GM10248 (cell line): ENCODE results near the gene YES1.
"Not testable (repeated sequence)": the region's sequence is repeated elsewhere in the genome, so short reads cannot be mapped to it uniquely, and the experiment has no call there.

Source experiments
- CTCF ChIA-PET: fragments of 300-600 bp; sonication (Branson Sonifier 250); formaldehyde crosslinking; extraction: SDS; loops from one replicate; lab custom pipeline; 2021; ENCODE audit warnings: antibody characterized with exemption; lab: Yijun Ruan, JAX
- POLR2A ChIA-PET: fragments of 350-650 bp; sonication (Branson Sonifier 250); formaldehyde crosslinking; extraction: SDS; loops from one replicate; lab custom pipeline; 2020; ENCODE audit warnings: antibody characterized with exemption; lab: Yijun Ruan, JAX
- DNase-seq: peaks from one replicate; pipeline ENCODE4 v3.0.0; 2012; ENCODE audit errors: extremely low spot score
- CTCF ChIP-seq: IDR thresholded peaks from 2 replicates; pipeline ENCODE4 v1.5.1; 2012; ENCODE audit warnings: mild to moderate bottlenecking, low read depth; ENCODE audit errors: extremely low read depth, missing control alignments, control extremely low read depth

YES1 gene

GRCh38 chr18:744832-745597 is 67.0 kb downstream of the YES1 start:
- DNase-seq, result no peak
- ChIA-PET POLR2A (no interaction called here), CTCF (interaction anchor here (1.0 to 14.8 kb wide), 4 partner anchors 33 to 94 kb away, joined by 3 to 191 read pairs (median 4); partner anchors contain the start of gene ENOSF1)
- no peak for TF ChIP-seq CTCF

- ChIA-PET CTCF (interaction anchor here (1.0 to 14.8 kb wide), 6 partner anchors 10 to 99 kb away, joined by 3 to 191 read pairs (median 6); no protein-coding TSS in a partner anchor), POLR2A (no interaction called here)
- peak; percentile 62 for TF ChIP-seq CTCF
- peak; percentile 67 for DNase-seq
Measured at GRCh38 chr18:741931-742512, 70.0 kb downstream of the YES1 start.

- CTCF ChIA-PET, result interaction anchor here (1.4 to 2.4 kb wide), 5 partner anchors 8 to 108 kb away, joined by 4 to 9 read pairs (median 7); partner anchors contain the start of gene ENOSF1
- no peak for DNase-seq
- POLR2A ChIA-PET, result no interaction called here
- no peak for TF ChIP-seq CTCF
Measured at GRCh38 chr18:732371-732770, 79.7 kb downstream of the YES1 start.

- DNase-seq, result no peak
- CTCF ChIA-PET, result interaction anchor here (1.0 to 2.4 kb wide), 7 partner anchors 10 to 107 kb away, joined by 3 to 9 read pairs (median 5); partner anchors contain the start of gene ENOSF1
- POLR2A ChIA-PET, result no interaction called here
- no peak for TF ChIP-seq CTCF
Measured at GRCh38 chr18:731185-731584, 80.9 kb downstream of the YES1 start.

GRCh38 chr18:730692-731091 is 81.3 kb downstream of the YES1 start:
- ChIA-PET CTCF (interaction anchor here (1.0 to 2.4 kb wide), 6 partner anchors 10 to 100 kb away, joined by 3 to 9 read pairs (median 4); partner anchors contain the start of gene ENOSF1), POLR2A (interaction anchor here (0.6 kb wide), 1 partner anchor 77 kb away, joined by 3 read pairs; no protein-coding TSS in a partner anchor)
- no peak for TF ChIP-seq CTCF
- DNase-seq, result no peak

GRCh38 chr18:730120-730519 is 81.9 kb downstream of the YES1 start:
- POLR2A ChIA-PET, result interaction anchor here (0.6 kb wide), 1 partner anchor 77 kb away, joined by 3 read pairs; no protein-coding TSS in a partner anchor
- CTCF ChIA-PET, DNase-seq: not testable (repeated sequence)
